CD8-positive, alpha-beta memory T cell (primary cell): ENCODE measurements around the gene KCNK5. TPM values are rescaled to one million over a fixed set of nuclear protein-coding genes. Genes with fewer than 3 reads are reported as not detected.

Experiments used
- CTCF ChIA-PET: fragments of 350-600 bp; sonication (Branson Sonifier 250); formaldehyde crosslinking; loops from one replicate; lab custom pipeline; 2021; ENCODE audit warnings: antibody characterized with exemption; lab: Charles Lee
- POLR2A ChIA-PET: fragments of 350-600 bp; sonication (Branson Sonifier 250); formaldehyde crosslinking; loops from one replicate; lab custom pipeline; 2021; ENCODE audit warnings: antibody characterized with exemption; lab: Charles Lee
- DNase-seq, 5 donors: peaks; one replicate each; pipeline versions ENCODE4 v3.0.0 to v3.0.0-alpha.2; 2020 to 2022; ENCODE audit warnings: mixed read lengths in 1 of 5
- H3K27ac ChIP-seq: one replicate; pipeline ENCODE4 v1.7.0; 2013; ENCODE audit warnings: low read depth, mild to moderate bottlenecking, low read length, moderate library complexity
- H3K27me3 ChIP-seq: 2 replicates; pipeline ENCODE4 v1.7.0; 2013; ENCODE audit warnings: low read length, mild to moderate bottlenecking; ENCODE audit not compliant: insufficient read depth, poor library complexity, severe bottlenecking
- H3K36me3 ChIP-seq: 2 replicates; pipeline ENCODE4 v1.7.0; 2013; ENCODE audit warnings: mild to moderate bottlenecking, low read length, moderate library complexity; ENCODE audit not compliant: insufficient read depth
- H3K4me1 ChIP-seq: 2 replicates; pipeline ENCODE4 v1.7.0; 2013; ENCODE audit warnings: mild to moderate bottlenecking, low read length, moderate library complexity; ENCODE audit not compliant: insufficient read depth
- H3K4me3 ChIP-seq: 2 replicates; pipeline ENCODE4 v1.7.0; 2013; ENCODE audit warnings: mild to moderate bottlenecking, low read length
- H3K9me3 ChIP-seq: 2 replicates; pipeline ENCODE4 v1.7.0; 2013; ENCODE audit warnings: mild to moderate bottlenecking, low read length
- H3K27ac Mint-ChIP-seq, 8 donors: one replicate each; pipeline ENCODE4 v1.8.0; 2020 to 2021; ENCODE audit warnings: mixed read lengths in 8 of 8, mild to moderate bottlenecking in 6 of 8, inconsistent platforms in 3 of 8, moderate library complexity in 3 of 8
- H3K27me3 Mint-ChIP-seq, 2 donors: one replicate each; pipeline ENCODE4 v1.8.0; 2020 to 2021; ENCODE audit warnings: mixed read lengths in 2 of 2, mild to moderate bottlenecking in 1 of 2, moderate library complexity in 1 of 2
- H3K36me3 Mint-ChIP-seq, 3 donors: one replicate each; pipeline ENCODE4 v1.8.0; 2020 to 2021; ENCODE audit warnings: mixed read lengths in 3 of 3, inconsistent platforms in 1 of 3, mild to moderate bottlenecking in 1 of 3
- H3K4me1 Mint-ChIP-seq, 3 donors: one replicate each; pipeline ENCODE4 v1.8.0; 2020 to 2021; ENCODE audit warnings: mixed read lengths in 3 of 3, inconsistent platforms in 1 of 3, mild to moderate bottlenecking in 1 of 3
- H3K4me3 Mint-ChIP-seq, 7 donors: one replicate each; pipeline ENCODE4 v1.8.0; 2020 to 2021; ENCODE audit warnings: mixed read lengths in 7 of 7, mild to moderate bottlenecking in 6 of 7, moderate library complexity in 4 of 7, inconsistent platforms in 2 of 7
- H3K9me3 Mint-ChIP-seq, 5 donors: one replicate each; pipeline ENCODE4 v1.8.0; 2020 to 2022; ENCODE audit warnings: mixed read lengths in 5 of 5, mild to moderate bottlenecking in 3 of 5, moderate library complexity in 2 of 5, inconsistent platforms in 1 of 5
- polyA plus RNA-seq: library from polyadenylated mRNA; unstranded; fragments of 300-500 nt; fragmentation: Illumina TruSeq; gene quantifications from one replicate; pipeline ENCODE4 v1.2.3, GENCODE V29; 2021
- total RNA-seq, 2 experiments: library from RNA; stranded (reverse); gene quantifications; one replicate each; pipeline ENCODE4 v1.2.3, GENCODE V29; 2021

Gene KCNK5
- total and polyA plus RNA-seq, 3 experiments from 2014 or later, result 0.97 to 28.4 (median 27.6) TPM

DNA sequence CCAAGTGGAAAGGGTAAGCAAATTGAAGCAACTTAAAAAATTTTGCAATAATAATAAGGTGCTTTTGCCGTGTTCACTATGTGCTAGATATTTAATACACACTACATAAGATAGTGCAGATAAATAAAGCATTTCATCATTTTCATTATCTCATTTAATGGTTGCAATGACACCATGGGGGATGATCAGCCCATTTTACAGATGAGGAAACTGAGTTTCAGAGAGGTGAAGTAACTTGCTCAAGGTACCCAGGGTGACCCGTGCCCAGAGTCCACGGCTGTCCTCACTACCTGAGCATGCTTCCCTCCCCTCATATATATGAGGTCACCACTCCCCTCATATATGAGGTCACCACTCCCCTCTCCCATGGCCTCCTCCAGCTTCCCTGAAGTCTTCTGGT lies 7.5 kb upstream of the KCNK5 start:
- H3K9me3 ChIP-seq, result no peaks in the 10 kb centered on the region
- H3K27me3 ChIP-seq, result no peaks in the 10 kb centered on the region
- Mint-ChIP-seq H3K4me1 (no peaks in the 10 kb centered on the region), H3K36me3 (no peaks in the 10 kb centered on the region), H3K27me3 (no peaks in the 10 kb centered on the region), H3K27ac (no peak overlapping the region), H3K9me3 (no peaks in the 10 kb centered on the region), H3K4me3 (no peak overlapping the region)
- H3K4me1 ChIP-seq, result no peaks in the 10 kb centered on the region
- DNase-seq, result no peak
- ChIA-PET CTCF (no interaction called here), POLR2A (no interaction called here)
- no peak overlapping the region for H3K27ac ChIP-seq
- H3K4me3 ChIP-seq, result no peak overlapping the region
- no peaks in the 10 kb centered on the region for H3K36me3 ChIP-seq

DNA sequence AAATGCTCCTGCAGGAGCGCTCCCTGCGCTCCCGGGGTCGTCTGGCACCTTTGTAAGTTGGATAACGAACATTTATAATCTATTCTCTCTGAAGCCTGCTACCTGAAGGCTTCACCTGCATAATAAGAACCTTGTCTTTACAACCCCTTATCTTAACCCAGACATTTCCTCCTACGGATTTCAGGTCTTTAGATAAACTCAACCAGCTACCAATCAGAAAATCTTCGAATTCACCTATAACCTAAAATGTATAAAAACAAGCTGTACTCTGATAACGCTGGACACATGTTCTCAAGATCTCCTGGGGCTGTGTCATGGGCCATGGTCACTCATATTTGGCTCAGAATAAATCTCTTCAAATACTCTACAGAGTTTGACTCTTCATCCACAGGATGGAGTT lies 4.1 kb upstream of the KCNK5 start:
- ChIA-PET CTCF (no interaction called here), POLR2A (no interaction called here)
- no peak overlapping the region for H3K4me3 Mint-ChIP-seq
- no peaks in the 10 kb centered on the region for H3K27me3 Mint-ChIP-seq
- peaks cover 10 to 19% (median 14%) of the 10 kb centered on the region in 3 donors for H3K4me1 Mint-ChIP-seq
- Histone ChIP-seq H3K9me3 (no peaks in the 10 kb centered on the region), H3K4me3 (no peak overlapping the region), H3K4me1 (peaks cover 12% of the 10 kb centered on the region), H3K27me3 (no peaks in the 10 kb centered on the region), H3K27ac (no peak overlapping the region), H3K36me3 (no peaks in the 10 kb centered on the region)
- H3K36me3 Mint-ChIP-seq, result no peaks in the 10 kb centered on the region
- no peak overlapping the region for H3K27ac Mint-ChIP-seq
- no peaks in the 10 kb centered on the region for H3K9me3 Mint-ChIP-seq
- no peak for DNase-seq

DNA sequence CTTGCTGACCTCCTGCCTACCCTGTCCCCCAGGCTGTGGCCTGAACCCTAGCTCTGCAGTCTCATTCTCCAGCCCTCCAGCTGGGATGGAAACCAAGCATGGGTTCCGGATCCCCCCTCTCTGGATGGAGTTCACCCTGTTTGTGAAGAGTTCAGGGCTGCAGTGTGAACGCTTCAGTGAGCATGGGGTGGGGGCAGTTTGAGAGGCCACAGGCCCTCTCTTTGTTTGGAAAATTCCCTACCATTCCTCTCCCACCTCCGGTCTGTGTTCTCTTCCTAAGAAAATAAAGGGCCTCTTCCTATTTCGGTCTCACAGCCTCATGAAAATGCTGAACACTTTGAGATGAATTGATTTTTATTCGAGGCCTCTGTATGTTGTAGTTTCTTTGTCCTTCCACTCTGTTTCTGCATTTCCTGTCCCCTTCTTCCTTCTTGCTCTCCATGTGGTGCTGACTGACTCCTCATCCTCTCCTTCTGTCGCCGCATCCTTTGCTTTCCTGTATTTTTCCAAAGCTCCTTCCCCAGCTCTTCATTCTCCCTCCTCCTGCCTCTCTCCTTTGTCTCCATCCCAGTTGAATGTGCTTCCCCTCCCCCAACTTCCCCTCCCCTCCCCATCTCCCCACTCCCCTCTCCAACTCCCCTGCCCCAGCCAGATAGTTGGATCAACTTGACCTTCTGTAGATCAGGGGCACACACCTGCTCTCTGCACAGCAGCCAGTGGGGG lies 2.4 kb upstream of the KCNK5 start:
- peaks cover 0 to 3% of the 10 kb centered on the region in 2 donors for H3K27me3 Mint-ChIP-seq
- no peak overlapping the region for H3K27ac ChIP-seq
- H3K27me3 ChIP-seq, result no peaks in the 10 kb centered on the region
- no peak overlapping the region for H3K4me3 ChIP-seq
- peaks cover 22% of the 10 kb centered on the region for H3K4me1 ChIP-seq
- H3K9me3 Mint-ChIP-seq, result no peaks in the 10 kb centered on the region
- no peaks in the 10 kb centered on the region for H3K36me3 Mint-ChIP-seq
- no peaks in the 10 kb centered on the region for H3K9me3 ChIP-seq
- peak overlapping the region in 1 of 8 donors; percentile 66 for H3K27ac Mint-ChIP-seq
- H3K4me1 Mint-ChIP-seq, result peaks cover 26 to 35% (median 28%) of the 10 kb centered on the region in 3 donors
- POLR2A ChIA-PET, result no interaction called here
- H3K36me3 ChIP-seq, result no peaks in the 10 kb centered on the region
- CTCF ChIA-PET, result no interaction called here
- DNase-seq, result no peak
- H3K4me3 Mint-ChIP-seq, result peak overlapping the region in 1 of 7 donors; percentile 61

DNA sequence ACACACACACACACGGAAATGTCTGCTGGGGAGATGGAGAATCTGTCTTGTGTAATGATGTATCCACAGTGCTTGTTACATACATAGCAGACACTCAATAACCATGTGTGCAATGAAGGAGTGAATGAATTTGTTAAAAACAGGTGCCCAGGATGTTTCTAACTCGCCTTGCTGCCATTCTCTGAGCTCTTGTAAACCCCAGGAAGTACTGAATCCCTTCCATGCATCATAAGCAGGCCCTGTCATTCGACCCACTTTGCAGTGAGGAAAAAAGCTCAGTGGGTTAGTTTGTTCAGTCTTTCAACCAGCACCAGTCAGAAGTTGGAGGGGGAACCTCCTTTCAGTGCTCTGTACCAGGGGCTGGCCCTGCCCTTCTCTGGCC lies 1.4 kb upstream of the KCNK5 start:
- no peaks in the 10 kb centered on the region for H3K9me3 ChIP-seq
- no peaks in the 10 kb centered on the region for H3K36me3 Mint-ChIP-seq

DNA sequence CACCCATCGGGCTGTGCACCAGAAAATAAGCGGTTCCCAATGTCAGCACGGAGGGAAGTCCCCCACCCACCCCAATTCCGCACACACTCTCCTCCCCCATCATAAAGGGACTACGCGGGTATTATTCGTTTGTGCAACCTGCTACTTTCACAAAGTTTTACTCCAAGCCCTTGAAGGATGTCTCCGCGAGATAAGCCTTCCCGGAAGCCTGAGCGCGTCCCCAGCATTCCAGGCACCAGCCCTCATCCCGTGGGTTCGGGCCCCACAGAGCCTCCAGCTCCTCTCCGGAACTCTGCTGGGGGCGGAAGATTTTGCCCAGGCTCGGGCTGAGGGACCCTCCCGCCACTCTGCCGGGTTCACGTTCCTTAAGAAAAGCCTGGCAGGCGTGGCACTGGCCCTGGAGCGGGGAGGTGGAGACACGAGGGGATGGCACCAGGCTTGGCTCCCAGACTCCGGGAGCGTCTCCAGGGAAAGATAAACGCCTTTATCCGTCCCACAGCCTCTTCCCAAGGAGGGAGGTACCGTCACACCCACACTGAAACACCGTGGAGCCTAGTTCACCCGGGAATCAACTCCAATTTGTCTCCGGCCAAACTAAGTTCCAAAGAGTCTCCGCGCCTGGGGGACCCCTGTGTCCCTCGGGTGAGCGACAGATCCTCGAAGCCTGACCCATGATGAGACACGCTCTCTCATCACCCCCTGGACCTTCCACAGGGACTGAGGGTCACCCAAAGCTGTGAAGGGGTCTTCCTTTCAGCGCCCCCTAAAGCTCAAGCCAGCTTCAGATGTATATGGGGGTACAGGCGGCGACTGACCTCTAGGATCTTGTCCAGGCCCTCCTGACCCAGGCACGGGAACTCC lies 934 bp downstream of the KCNK5 start:
- peaks cover 53 to 67% (median 56%) of the 10 kb centered on the region in 3 donors for H3K4me1 Mint-ChIP-seq
- H3K36me3 ChIP-seq, result no peaks in the 10 kb centered on the region

More for the DNA sequence above, 1.4 kb upstream of the KCNK5 start:
- H3K27me3 Mint-ChIP-seq, result peaks cover 0 to 3% of the 10 kb centered on the region in 2 donors
- DNase-seq, result no peak
- H3K4me1 ChIP-seq, result peaks cover 33% of the 10 kb centered on the region
- no peaks in the 10 kb centered on the region for H3K27me3 ChIP-seq
- H3K4me1 Mint-ChIP-seq, result peaks cover 36 to 45% (median 38%) of the 10 kb centered on the region in 3 donors
- H3K4me3 ChIP-seq, result no peak overlapping the region
- peak overlapping the region in 6 of 7 donors; percentile 13 to 91 (median 54) for H3K4me3 Mint-ChIP-seq
- H3K27ac ChIP-seq, result no peak overlapping the region
- CTCF ChIA-PET, result interaction anchor here (1.5 kb wide), 1 partner anchor 79 kb away, joined by 3 read pairs; no protein-coding TSS in a partner anchor
- H3K27ac Mint-ChIP-seq, result peak overlapping the region in 2 of 8 donors; percentile 47 to 72
- H3K36me3 ChIP-seq, result no peaks in the 10 kb centered on the region
- no peaks in the 10 kb centered on the region for H3K9me3 Mint-ChIP-seq
- POLR2A ChIA-PET, result no interaction called here

DNA sequence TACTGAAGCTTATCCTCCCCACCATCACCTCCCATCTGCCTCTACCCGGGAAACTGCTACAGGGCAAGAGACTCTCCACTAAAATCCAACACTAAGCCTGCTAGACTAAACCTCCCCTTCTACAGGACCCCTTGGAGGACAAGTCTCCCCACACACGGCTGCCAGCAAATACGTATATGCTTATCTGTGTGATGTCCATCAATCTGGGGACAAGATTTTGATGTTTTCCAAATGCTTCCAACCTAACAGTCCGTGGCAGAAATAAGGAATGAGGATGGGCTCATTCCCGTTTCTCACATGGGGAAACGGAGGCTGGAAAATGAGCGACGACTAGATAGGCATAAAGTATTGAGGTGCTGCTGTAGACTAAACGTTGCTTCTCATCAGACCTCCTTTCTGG lies 1.8 kb downstream of the KCNK5 start:
- Mint-ChIP-seq H3K27me3 (peaks cover 0 to 4% of the 10 kb centered on the region in 2 donors), H3K4me1 (peaks cover 55 to 74% (median 62%) of the 10 kb centered on the region in 3 donors), H3K9me3 (no peaks in the 10 kb centered on the region), H3K27ac (peak overlapping the region; percentile 0 to 93 (median 79)), H3K4me3 (peak overlapping the region; percentile 38 to 91 (median 84)), H3K36me3 (no peaks in the 10 kb centered on the region)
- Histone ChIP-seq H3K4me3 (peak overlapping the region; percentile 61), H3K27me3 (no peaks in the 10 kb centered on the region), H3K9me3 (no peaks in the 10 kb centered on the region), H3K27ac (peak overlapping the region; percentile 77), H3K36me3 (no peaks in the 10 kb centered on the region), H3K4me1 (peaks cover 33% of the 10 kb centered on the region)
- DNase-seq, result no peak
- ChIA-PET CTCF (no interaction called here), POLR2A (no interaction called here)

More for the DNA sequence above, 934 bp downstream of the KCNK5 start:
- H3K27ac ChIP-seq, result peak overlapping the region; percentile 77
- peaks cover 33% of the 10 kb centered on the region for H3K4me1 ChIP-seq
- Mint-ChIP-seq H3K9me3 (no peaks in the 10 kb centered on the region), H3K27me3 (peaks cover 0 to 3% of the 10 kb centered on the region in 2 donors), H3K4me3 (peak overlapping the region; percentile 38 to 91 (median 84)), H3K36me3 (no peaks in the 10 kb centered on the region), H3K27ac (peak overlapping the region in 4 of 8 donors; percentile 67 to 93 (median 72))
- CTCF ChIA-PET, result interaction anchor here (0.6 to 2.1 kb wide), 5 partner anchors 10 to 74 kb away, joined by 3 to 9 read pairs (median 6); no protein-coding TSS in a partner anchor
- POLR2A ChIA-PET, result no interaction called here
- H3K4me3 ChIP-seq, result peak overlapping the region; percentile 61
- no peaks in the 10 kb centered on the region for H3K9me3 ChIP-seq
- no peak for DNase-seq
- H3K27me3 ChIP-seq, result no peaks in the 10 kb centered on the region

DNA sequence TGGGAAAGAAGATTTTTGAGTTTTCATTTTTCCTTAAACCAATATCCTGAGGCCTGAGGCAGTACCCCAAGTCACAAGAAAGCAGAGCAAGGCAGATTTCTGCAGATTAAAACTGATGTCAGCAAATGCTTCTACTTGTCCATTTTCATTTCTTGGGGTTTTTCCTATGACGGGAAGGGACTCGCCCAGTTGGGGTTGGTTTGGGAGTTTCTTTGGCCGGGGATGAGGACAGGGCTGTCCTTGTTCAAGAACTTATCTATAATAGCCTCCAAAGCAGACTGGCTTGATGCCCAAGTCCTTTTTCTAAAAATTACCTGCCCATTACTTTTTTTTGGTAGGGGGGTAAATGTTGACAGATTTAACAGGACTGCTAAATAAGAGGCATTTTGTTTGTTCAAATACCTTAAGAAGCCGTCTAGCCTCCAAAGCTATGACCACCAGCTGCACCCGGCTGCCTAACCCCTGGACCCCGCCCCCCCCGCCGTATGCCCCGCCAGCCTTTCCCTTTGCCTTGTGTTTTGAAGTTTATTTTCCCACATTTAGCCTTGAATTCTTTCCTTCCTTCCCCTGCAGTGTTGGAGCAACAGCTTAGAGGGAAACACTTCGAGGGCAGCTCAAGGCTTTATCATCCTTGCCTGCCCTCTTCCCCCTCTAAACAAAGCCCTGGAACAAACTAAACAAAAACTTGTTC lies 2.5 kb downstream of the KCNK5 start:
- POLR2A ChIA-PET, result no interaction called here

More for the DNA sequence above, 2.5 kb downstream of the KCNK5 start:
- no peak for DNase-seq
- CTCF ChIA-PET, result interaction anchor here (1.4 kb wide), 1 partner anchor 76 kb away, joined by 5 read pairs; no protein-coding TSS in a partner anchor
- Histone ChIP-seq H3K36me3 (no peaks in the 10 kb centered on the region), H3K4me1 (peaks cover 33% of the 10 kb centered on the region), H3K4me3 (peak overlapping the region; percentile 4), H3K27me3 (no peaks in the 10 kb centered on the region), H3K27ac (peak overlapping the region; percentile 77), H3K9me3 (no peaks in the 10 kb centered on the region)
- peak overlapping the region; percentile 71 to 91 (median 84) for H3K4me3 Mint-ChIP-seq
- peaks cover 0 to 4% of the 10 kb centered on the region in 2 donors for H3K27me3 Mint-ChIP-seq
- H3K36me3 Mint-ChIP-seq, result no peaks in the 10 kb centered on the region
- H3K9me3 Mint-ChIP-seq, result no peaks in the 10 kb centered on the region
- H3K4me1 Mint-ChIP-seq, result peaks cover 59 to 75% (median 67%) of the 10 kb centered on the region in 3 donors
- peak overlapping the region; percentile 28 to 93 (median 80) for H3K27ac Mint-ChIP-seq
